Right forelimb (tissue), 1 donor: ENCODE data around the gene EML1.

Source experiments
- DNase-seq: peaks from one replicate; pipeline ENCODE4 v3.0.0-alpha.2; 2018

EML1 gene

GRCh38 chr14:99909513-99910064, 116.4 kb downstream of the EML1 start:
- DNase-seq, result no peak

GRCh38 chr14:99910337-99911309, 117.4 kb downstream of the EML1 start:
- no peak for DNase-seq

GRCh38 chr14:99915305-99916090, 122.3 kb downstream of the EML1 start:
- DNase-seq, result no peak

- DNase-seq, result no peak
Measured at GRCh38 chr14:99916091-99916383, 122.8 kb downstream of the EML1 start.

- DNase-seq, result no peak
Measured at GRCh38 chr14:99918781-99919180, 125.6 kb downstream of the EML1 start.

- DNase-seq, result no peak
Measured at GRCh38 chr14:99921425-99921824, 128.2 kb downstream of the EML1 start.

- no peak for DNase-seq
Measured at GRCh38 chr14:99924379-99924778, 131.2 kb downstream of the EML1 start.

GRCh38 chr14:99925471-99925870, 132.3 kb downstream of the EML1 start:
- DNase-seq, result no peak

GRCh38 chr14:99928963-99929362, 135.8 kb downstream of the EML1 start:
- DNase-seq, result no peak

- peak; percentile 25 for DNase-seq
Measured at GRCh38 chr14:99929601-99930000, 136.4 kb downstream of the EML1 start.

- DNase-seq, result no peak
Measured at GRCh38 chr14:99930420-99931274, 137.4 kb downstream of the EML1 start.

- no peak for DNase-seq
Measured at GRCh38 chr14:99931308-99931707, 138.1 kb downstream of the EML1 start.

GRCh38 chr14:99936056-99936455, 142.8 kb downstream of the EML1 start:
- DNase-seq, result no peak

GRCh38 chr14:99936738-99937474, 143.7 kb downstream of the EML1 start:
- DNase-seq, result no peak

GRCh38 chr14:99937475-99938244, 144.4 kb downstream of the EML1 start:
- no peak for DNase-seq

GRCh38 chr14:99938376-99938775, 145.2 kb downstream of the EML1 start:
- no peak for DNase-seq

- no peak for DNase-seq
Measured at GRCh38 chr14:99938896-99939295, 145.7 kb downstream of the EML1 start.

- DNase-seq, result no peak
Measured at GRCh38 chr14:99939421-99939820, 146.2 kb downstream of the EML1 start.

- no peak for DNase-seq
Measured at GRCh38 chr14:99940064-99940463, 146.9 kb downstream of the EML1 start.

- DNase-seq, result no peak
Measured at GRCh38 chr14:99941211-99941610, 148.0 kb downstream of the EML1 start.

GRCh38 chr14:99943620-99944019, 150.4 kb downstream of the EML1 start:
- DNase-seq, result no peak
